GM12892 (cell line): ENCODE results near the gene DNAJB11.

Experiments used
- POLR2A ChIP-seq: IDR thresholded peaks from 2 replicates; pipeline ENCODE4 v1.6.1; 2011; ENCODE audit warnings: low read depth, low read length, control low read depth
- TAF1 ChIP-seq: IDR thresholded peaks from 2 replicates; pipeline ENCODE4 v1.6.1; 2011; ENCODE audit warnings: low read depth, mild to moderate bottlenecking, control low read depth, low read length, borderline replicate concordance

GRCh38 chr3:186569779-186570095 lies 783 bp upstream of the DNAJB11 start:
- no peak for TF ChIP-seq TAF1
- no peak for TF ChIP-seq POLR2A
